ENCODE data around the gene PRSS1.
"Not testable (repeated sequence)": the region's sequence is repeated elsewhere in the genome, so short reads cannot be mapped to it uniquely, and the experiment has no call there.

The PRSS1 gene

DNA sequence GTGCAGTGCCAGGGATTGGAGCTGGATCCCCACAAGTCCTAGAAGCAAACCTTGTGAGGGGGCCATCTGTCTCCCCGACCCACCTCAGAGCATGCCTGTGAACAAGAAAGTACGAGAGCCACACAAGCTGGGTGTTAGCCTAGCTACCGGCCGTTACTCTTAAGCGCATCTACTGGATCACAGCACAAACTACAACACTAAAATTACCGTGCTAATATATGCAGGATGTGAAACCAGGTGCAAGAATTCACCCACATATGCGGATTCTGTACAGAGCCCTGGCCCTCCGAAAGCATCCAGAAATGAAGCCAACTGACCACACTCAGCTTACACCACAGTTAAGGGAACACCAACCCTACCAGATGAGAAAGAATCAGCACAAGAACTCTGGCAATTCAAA is 16.0 kb upstream of the PRSS1 start:
- H3K4me3 ChIP-seq (ENCODE audit: low read depth, low read length), result no peak overlapping the region
- TF ChIP-seq, protein P1, sequence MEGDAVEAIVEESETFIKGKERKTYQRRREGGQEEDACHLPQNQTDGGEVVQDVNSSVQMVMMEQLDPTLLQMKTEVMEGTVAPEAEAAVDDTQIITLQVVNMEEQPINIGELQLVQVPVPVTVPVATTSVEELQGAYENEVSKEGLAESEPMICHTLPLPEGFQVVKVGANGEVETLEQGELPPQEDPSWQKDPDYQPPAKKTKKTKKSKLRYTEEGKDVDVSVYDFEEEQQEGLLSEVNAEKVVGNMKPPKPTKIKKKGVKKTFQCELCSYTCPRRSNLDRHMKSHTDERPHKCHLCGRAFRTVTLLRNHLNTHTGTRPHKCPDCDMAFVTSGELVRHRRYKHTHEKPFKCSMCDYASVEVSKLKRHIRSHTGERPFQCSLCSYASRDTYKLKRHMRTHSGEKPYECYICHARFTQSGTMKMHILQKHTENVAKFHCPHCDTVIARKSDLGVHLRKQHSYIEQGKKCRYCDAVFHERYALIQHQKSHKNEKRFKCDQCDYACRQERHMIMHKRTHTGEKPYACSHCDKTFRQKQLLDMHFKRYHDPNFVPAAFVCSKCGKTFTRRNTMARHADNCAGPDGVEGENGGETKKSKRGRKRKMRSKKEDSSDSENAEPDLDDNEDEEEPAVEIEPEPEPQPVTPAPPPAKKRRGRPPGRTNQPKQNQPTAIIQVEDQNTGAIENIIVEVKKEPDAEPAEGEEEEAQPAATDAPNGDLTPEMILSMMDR (IDR thresholded peaks at IDR 0.05; ENCODE audit: low read depth, low read length), result no peak

DNA sequence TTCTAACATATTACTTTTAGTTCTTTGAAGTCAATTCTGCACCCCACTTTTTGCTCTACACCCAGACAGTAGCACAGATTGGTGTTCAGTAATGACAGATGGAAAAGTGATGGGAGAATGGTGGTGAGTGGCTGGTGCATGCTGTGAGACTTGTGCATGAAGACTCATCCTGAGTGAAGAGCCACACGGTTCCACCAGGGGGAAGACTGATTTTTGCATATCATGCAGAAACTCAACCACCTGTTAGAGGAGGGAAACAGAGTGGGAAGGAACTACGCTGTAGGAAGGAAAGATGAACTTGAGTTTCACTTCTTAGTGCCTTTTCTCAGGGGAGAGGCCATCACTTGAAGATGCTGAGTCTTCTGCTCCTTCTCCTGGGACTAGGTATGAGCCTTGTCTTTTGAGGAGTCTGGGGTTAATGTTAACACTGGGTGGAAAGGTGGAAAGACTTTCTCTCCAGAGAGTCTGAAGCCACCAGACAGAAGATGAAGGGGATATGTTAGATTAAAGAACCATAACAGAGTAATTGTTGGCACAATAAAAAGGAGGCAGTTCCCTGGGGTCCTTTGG is 9.3 kb upstream of the PRSS1 start:
- TF ChIP-seq, protein P1 (IDR thresholded peaks at IDR 0.05; ENCODE audit: low read depth, low read length), result no peak
- H3K4me3 ChIP-seq (ENCODE audit: low read depth, low read length), result no peak overlapping the region

DNA sequence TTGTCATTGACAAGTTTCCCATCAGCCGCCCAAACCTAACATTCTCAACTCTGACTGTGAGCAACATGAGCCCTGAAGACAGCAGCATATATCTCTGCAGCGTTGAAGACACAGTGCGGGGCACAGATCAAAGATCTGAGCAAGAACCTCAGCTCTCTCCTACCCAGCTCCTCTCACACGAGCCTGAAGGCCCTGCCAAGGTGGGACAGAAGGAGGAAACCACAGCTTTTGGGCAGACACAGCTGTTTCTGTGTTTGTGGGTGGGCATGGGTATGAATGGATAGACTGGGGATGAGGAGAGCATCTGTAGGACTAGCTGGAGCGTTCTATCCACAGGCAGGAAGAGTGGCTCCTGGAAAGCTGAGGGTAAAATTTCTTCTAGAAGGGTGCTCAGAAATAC is 8.5 kb upstream of the PRSS1 start:
- H3K4me3 ChIP-seq (ENCODE audit: low read depth, low read length), result no peak overlapping the region
- TF ChIP-seq, protein P1 (IDR thresholded peaks at IDR 0.05; ENCODE audit: low read depth, low read length), result no peak

DNA sequence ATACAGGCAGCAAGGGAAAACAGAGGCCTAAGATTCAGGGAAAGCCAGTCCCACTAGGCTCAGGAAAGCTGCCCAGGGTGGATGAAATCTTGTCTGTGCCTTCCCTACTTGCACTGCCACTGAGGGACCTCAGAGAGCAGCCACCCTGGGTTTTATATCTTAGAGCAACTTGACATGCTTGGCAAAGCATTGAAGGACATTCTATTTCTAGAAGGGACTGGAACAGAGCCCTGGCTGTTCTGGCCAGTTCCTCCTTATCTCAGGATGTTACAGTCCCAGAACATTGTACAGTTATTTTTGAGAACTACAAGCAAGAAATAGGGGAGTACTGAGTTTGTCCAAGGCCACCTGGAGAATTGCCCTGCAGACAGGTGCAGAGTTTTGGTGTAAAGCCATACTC is 7.3 kb upstream of the PRSS1 start:
- not testable (repeated sequence) for H3K4me3 ChIP-seq (ENCODE audit: low read depth, low read length)

DNA sequence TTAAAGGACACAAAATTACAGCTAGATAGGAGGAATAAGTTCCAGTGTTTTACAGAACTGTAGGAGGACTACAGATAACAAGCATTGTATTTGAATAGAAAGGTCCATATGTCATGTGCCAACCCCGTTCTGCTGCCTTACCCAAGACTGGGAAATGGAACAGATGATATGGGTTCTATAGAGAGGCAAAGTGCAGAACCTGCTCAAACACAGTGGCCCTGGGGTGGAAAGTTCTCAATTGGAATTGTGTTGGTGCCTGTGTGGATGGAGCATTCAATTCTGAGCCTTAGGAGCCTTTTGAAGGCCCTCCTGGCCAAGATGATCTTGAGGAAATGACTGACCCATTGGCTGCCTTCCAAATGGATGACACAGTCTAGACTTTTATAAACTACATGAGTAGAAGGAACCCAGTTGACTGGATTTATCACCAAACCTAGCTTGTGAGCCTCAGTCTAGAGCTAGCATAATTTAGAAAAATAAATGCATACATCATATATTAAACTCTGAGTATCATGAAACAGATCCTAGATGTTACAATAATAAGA is 4.1 kb upstream of the PRSS1 start:
- TF ChIP-seq, protein P1 (IDR thresholded peaks at IDR 0.05; ENCODE audit: low read depth, low read length), result no peak
- no peak overlapping the region for H3K4me3 ChIP-seq (ENCODE audit: low read depth, low read length)

DNA sequence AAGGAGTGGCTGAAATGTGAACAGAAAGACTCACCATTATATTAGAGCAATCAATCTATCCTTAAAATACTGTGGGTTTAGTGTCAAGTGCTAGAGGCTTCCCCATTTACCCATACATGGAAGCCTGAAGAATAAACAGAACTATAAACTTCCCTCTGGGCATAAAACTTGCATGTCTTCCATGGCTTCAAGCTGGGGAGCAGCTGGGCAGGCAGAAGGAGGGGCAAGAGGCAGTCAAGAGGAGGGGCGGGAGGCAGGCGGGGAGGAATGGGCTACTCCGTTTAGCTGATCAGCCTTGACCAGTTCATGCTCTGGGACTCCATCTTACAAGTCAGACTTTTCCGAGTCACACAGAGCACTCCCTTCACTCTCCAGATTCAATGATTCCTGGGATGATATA is 3.5 kb upstream of the PRSS1 start:
- TF ChIP-seq, protein P1 (IDR thresholded peaks at IDR 0.05; ENCODE audit: low read depth, low read length), result no peak
- no peak overlapping the region for H3K4me3 ChIP-seq (ENCODE audit: low read depth, low read length)

DNA sequence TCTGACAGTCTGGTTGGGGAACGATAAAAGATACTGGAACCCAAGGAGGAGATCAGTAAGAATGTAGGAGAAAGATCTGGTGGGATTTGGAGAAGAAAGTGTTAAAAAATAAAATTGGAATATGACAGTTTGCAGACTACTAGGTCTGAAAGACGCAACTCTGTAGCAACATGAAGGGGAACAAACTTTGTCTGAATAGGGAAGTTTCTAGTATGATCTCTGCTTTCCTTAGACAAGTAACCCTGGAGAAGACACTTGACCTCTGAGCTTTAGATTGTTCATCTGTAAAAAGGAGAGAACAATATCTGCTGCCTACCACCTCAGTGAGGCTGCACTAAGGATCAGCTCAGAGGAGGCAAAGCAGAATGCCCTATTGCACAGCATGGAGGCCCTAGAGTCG is 3.0 kb upstream of the PRSS1 start:
- TF ChIP-seq, protein P1 (IDR thresholded peaks at IDR 0.05; ENCODE audit: low read depth, low read length), result no peak
- H3K4me3 ChIP-seq (ENCODE audit: low read depth, low read length), result no peak overlapping the region

DNA sequence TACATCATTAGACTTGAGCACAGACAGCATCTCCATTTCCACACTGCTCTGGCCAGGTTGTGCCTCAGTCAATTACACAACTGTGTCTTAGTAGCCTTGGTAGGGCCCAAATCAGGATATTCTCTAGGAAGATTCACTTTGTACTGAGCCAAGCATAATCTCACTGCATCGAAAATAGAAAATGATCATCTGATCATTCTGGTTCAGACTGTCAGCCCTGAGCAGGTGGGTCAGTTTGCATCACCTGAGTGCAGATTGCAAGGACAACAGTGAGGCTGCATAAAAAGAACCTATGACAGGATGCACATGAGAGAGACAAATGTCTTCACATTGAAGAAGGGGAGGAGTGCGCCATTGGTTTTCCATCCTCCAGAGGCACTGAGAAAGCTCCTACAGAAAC is 862 bp upstream of the PRSS1 start:
- not testable (repeated sequence) for H3K4me3 ChIP-seq (ENCODE audit: low read depth, low read length)
